ENCODE measurements around the gene S100A4.

S100A4 gene

GRCh38 chr1:153540394-153541361 lies 4.9 kb downstream of the S100A4 start, which contains the start of gene S100A5:
S100A5 (minus strand) TSS chr1:153540934; CDS start chr1:153540191, 743 bp downstream.
- peak within 1 kb of the TSS; percentile 51 to 76 for H3K4me3 ChIP-seq (ENCODE audit: low read depth in 1 of 2, low read length in 1 of 2)
- H3K27ac ChIP-seq, result peak within 1 kb of the TSS; percentile 97
- peaks cover 22% of the 10 kb centered on the region for H3K36me3 ChIP-seq
- H3K4me1 ChIP-seq (ENCODE audit: control insufficient read depth in 1 of 2, insufficient read depth in 1 of 2, low read depth in 1 of 2, low read length in 1 of 2), result peaks cover 82 to 95% of the 10 kb centered on the region in 2 experiments
- no peaks in the 10 kb centered on the region for H3K9me3 ChIP-seq
- no peak for TF ChIP-seq CTCF (IDR thresholded peaks at IDR 0.05)
- no peaks in the 10 kb centered on the region for H3K27me3 ChIP-seq

- TF ChIP-seq CTCF (IDR thresholded peaks at IDR 0.05), result no peak
- Histone ChIP-seq H3K27me3 (no peaks in the 10 kb centered on the region), H3K9me3 (no peaks in the 10 kb centered on the region), H3K4me3 (ENCODE audit: low read depth in 1 of 2, low read length in 1 of 2) (peak overlapping the region in 1 of 2 experiments; percentile 76), H3K27ac (peak overlapping the region; percentile 97), H3K36me3 (peaks cover 25% of the 10 kb centered on the region), H3K4me1 (ENCODE audit: control insufficient read depth in 1 of 2, insufficient read depth in 1 of 2, low read depth in 1 of 2, low read length in 1 of 2) (peaks cover 80 to 95% of the 10 kb centered on the region in 2 experiments)
These were observed 6.1 kb downstream of the S100A4 start for GRCh38 chr1:153539395-153540093.

GRCh38 chr1:153538315-153538821 lies 7.2 kb downstream of the S100A4 start:
- TF ChIP-seq CTCF (IDR thresholded peaks at IDR 0.05), result no peak
- peak overlapping the region; percentile 92 for H3K27ac ChIP-seq
- H3K27me3 ChIP-seq, result no peaks in the 10 kb centered on the region

GRCh38 chr1:153537376-153537730 lies 8.3 kb downstream of the S100A4 start:
- no peaks in the 10 kb centered on the region for H3K9me3 ChIP-seq
- no peak overlapping the region for H3K4me3 ChIP-seq (ENCODE audit: low read depth in 1 of 2, low read length in 1 of 2)
- H3K27ac ChIP-seq, result peak overlapping the region; percentile 92
- peaks cover 80 to 95% of the 10 kb centered on the region in 2 experiments for H3K4me1 ChIP-seq (ENCODE audit: control insufficient read depth in 1 of 2, insufficient read depth in 1 of 2, low read depth in 1 of 2, low read length in 1 of 2)
- no peak for TF ChIP-seq CTCF (IDR thresholded peaks at IDR 0.05)
- H3K27me3 ChIP-seq, result no peaks in the 10 kb centered on the region
- H3K36me3 ChIP-seq, result peaks cover 14% of the 10 kb centered on the region

More at GRCh38 chr1:153538315-153538821, 7.2 kb downstream of the S100A4 start:
- H3K36me3 ChIP-seq, result peaks cover 24% of the 10 kb centered on the region
- no peaks in the 10 kb centered on the region for H3K9me3 ChIP-seq
- no peak overlapping the region for H3K4me3 ChIP-seq (ENCODE audit: low read depth in 1 of 2, low read length in 1 of 2)
- peaks cover 80 to 95% of the 10 kb centered on the region in 2 experiments for H3K4me1 ChIP-seq (ENCODE audit: control insufficient read depth in 1 of 2, insufficient read depth in 1 of 2, low read depth in 1 of 2, low read length in 1 of 2)

- peaks cover 80 to 95% of the 10 kb centered on the region in 2 experiments for H3K4me1 ChIP-seq (ENCODE audit: control insufficient read depth in 1 of 2, insufficient read depth in 1 of 2, low read depth in 1 of 2, low read length in 1 of 2)
- no peaks in the 10 kb centered on the region for H3K9me3 ChIP-seq
- H3K36me3 ChIP-seq, result peaks cover 14% of the 10 kb centered on the region
- H3K27ac ChIP-seq, result peak overlapping the region; percentile 92
- TF ChIP-seq CTCF (IDR thresholded peaks at IDR 0.05), result no peak
- H3K4me3 ChIP-seq (ENCODE audit: low read depth in 1 of 2, low read length in 1 of 2), result peak overlapping the region; percentile 75 to 91
- H3K27me3 ChIP-seq, result no peaks in the 10 kb centered on the region
These were observed 8.8 kb downstream of the S100A4 start for GRCh38 chr1:153536671-153537375.

All from neutrophil (primary cell).